ENCODE data around the gene CRACR2B.

Gene CRACR2B

DNA sequence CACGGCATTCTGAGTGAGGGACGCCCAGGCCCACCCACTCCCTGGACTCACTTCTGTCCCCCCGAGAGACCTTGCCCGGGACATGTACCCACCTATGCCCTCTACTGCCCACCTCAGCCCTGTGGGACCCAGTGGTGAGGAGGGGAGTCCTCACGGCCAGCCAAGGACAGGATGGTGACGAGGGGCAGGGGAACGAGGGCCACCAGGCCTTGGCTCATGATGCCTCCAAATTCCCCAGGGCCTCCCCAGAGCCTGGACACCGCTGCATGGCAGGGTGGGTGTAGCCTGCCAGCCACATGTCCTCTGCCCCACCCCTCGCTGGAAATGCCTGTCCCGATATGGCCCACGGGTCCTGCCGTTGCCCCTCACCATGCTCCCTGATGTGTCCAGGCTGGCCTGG is 41.1 kb downstream of the CRACR2B start:
- no peak for DNase-seq (ENCODE audit: low read depth)

DNA sequence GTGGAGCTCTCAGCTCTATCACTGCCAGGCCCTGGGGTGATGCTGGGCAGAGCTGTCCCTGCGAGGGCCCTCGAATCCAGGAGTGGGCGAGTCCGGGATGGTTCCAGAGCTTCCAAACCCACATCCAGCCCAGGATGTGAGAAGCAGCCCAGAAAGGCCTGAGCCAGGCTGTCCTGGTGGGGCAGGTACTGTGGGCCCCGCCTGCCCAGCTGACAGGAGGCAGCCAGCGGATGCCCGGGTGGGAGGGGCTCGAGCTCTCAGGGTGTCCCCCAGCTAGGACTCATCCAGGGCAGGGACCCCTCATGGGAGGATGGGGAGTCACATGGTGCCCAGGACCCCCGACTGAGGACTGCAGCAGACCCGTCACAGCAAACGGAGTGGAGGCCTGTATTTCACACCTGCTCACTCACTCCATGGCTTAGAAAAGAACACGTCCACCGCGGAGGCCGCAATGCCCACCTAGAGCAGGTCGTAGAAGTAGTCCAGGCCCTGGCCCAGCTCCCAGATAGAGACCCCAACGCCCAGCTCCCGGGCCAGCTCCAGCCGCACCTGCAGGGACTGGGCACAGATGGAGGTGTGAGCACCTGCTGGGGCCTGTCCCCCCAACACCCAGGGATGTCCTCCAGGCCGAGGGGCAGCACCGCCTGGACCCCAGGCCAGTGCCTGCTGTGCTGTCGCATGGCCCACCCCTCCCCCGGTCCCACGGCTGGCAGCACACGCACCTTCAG is 41.8 kb downstream of the CRACR2B start:
- DNase-seq (ENCODE audit: low read depth) = no peak

DNA sequence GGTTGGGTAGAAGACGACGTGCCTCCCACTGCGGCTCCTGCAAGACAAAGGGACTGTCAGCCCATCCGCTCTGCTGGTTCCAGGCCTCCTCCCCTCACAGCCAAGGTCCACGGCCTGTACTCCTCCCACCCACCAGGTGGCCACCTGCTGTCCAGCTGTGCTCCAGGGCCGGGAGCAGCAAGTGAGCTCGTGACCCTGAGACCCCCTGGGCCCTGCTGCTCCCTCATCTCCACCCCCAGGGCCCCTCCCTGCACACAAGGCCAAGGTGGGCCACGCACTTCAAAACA is 42.4 kb downstream of the CRACR2B start:
- DNase-seq (ENCODE audit: low read depth) = no peak

DNA sequence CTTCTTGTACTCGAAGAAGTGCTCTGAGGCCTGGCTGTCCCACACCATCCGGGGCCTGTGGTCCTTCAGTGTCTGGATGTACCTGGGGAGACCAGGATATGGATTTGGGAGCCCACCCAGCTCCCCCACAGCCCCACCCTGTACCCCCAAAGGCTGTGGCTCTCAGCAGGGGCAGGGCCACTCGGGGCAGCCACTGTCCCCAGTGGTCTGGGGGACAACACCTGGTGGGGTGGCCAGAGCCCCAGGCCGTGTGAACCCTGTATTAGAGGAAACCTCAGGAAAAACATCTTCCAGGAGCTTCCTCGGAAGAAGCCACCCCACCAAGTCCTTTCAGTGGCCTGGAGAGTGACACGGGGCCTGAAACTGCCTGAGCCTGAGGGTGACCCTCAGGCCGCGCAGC is 42.7 kb downstream of the CRACR2B start:
- no peak for DNase-seq (ENCODE audit: low read depth)

DNA sequence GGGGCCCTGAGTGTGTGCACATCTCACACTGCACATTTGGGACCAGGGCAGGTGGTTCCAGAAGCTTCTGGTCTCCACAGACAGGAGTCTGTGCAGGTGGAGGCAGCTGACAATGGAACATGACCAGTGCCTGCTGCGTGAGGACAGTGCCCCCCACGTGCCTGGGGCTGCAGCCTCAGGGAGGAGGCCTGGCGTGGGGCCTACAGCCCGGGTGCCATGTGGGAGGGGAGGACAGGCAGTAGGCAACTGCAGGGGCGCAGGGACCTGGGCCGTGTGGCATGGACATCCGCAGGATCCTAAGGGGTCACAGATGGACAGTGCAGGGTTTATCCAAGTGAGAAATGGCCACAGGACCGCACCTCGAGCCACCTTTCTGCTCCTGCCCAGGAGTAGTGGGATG is 43.8 kb downstream of the CRACR2B start:
- no peak for DNase-seq (ENCODE audit: low read depth)

DNA sequence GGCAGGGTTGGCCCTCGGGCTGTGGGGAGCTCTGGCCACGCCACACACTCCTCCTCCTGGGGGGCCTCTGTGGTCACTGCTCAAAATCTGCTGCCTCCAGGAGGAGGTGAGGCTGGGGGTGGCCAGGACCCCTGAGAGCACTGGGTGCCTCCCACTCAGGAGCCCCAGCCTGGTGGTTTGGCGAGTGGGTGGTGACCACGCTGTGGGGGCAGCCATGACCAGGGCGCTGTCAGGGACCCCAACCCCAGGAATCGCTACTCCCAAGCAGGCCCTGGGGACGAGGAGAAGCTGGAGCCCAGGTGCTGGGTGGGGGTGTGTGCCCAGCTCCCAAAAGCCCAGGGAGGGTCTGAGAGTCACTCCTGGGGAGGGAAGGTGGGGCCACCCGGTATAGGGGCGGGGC is 45.1 kb downstream of the CRACR2B start:
- no peak for DNase-seq (ENCODE audit: low read depth)

DNA sequence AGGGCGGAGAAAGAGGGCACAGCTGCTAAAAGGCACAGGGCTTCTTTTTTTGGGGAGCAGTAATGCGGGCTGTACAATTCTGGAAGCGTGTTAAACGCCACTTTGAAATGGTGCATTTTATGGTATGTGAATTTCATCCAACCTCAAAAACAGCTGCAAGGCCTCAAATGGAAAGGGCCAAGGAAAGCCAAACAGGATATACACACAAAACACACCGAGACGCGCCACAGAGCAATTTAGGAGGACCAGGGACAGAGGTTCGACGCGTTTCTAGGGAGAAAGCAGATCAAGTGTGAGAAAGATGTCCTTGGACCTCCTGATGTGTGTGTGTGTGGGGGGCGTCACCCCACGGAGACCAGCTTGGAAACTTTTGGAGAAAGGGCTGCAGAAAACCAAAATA is 46.0 kb downstream of the CRACR2B start:
- DNase-seq (ENCODE audit: low read depth) = no peak

DNA sequence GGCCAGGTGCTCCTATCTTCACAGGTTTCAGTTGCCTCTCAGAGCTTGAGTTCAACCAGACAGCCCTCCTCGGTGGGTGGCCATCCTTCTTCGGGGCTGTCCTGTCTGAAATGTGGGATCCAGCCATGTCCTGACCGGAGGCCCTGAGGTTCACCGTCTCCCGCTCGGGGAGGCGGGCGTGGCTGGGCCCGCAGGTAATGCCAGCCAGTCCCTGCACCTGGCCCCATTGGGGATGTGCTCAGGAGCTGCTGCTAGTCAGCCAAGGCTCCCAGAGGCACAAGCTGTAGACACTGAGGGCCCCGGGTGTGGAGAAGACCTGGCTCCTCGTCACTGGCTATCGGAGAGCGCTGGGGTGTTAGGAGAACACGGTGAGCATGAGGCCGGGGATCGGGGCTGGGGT is 47.5 kb downstream of the CRACR2B start:
- DNase-seq (ENCODE audit: low read depth) = no peak

DNA sequence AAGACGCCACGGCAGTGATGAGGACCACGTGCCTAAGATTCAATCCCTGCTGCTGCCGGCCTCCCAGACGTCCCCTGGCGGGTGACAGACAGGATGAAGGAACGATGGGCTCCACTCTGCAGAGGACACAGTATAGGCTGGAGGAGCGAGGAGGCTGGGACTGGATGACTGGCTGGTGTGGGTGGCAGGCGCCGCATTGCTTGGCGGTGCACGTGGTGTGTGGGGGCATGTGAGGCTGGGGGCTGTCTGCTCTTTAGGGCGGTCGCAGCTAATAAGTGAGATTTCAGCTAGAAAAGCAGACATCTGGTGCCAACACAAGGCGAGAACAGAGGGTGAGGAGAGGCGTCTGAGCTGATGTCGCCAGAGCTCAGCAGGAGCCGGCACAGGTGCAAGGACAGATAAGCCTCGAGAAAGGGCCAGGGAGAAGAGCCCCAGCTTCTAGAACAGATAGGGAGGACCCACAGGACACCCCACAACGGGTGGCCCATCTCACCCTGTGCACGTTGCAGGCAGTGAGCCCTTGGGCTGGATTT is 48.1 kb downstream of the CRACR2B start:
- no peak for DNase-seq (ENCODE audit: low read depth)

DNA sequence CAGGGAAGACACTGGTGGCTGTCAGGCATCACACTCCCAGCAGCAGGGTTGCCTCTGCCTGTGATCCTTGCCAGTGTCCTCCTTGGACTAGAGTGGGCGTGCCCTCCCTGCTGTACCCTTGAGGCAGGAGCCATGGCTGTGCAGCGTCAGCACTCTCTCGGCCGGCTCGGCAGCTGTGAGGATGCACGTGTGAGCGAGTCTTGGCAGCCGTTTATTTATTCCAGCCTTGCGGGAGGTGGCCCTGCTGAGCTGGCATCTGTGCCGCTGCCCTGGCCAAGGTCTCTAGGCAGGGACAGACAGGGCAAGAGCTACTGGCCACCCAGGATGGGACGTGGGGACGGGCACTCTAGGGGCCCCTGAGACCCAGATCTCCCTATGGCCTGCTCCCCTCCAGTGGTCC is 48.8 kb downstream of the CRACR2B start:
- no peak for DNase-seq (ENCODE audit: low read depth)

DNA sequence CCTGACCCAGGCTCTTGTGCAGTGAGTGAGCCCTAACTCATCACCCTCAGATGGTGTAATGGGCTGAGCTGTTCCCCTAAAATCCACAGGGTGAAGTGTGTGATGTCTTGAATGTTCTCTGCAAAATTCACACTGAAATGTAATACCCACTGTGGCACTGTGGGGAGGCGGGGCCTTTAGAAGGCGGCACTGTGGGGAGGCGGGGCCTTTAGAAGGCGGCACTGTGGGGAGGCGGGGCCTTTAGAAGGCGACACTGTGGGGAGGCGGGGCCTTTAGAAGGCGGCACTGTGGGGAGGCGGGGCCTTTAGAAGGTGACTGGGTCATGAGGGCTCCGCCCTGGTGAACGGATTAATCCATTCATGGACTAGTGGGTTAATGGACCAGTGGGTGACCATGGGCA is 49.8 kb downstream of the CRACR2B start:
- no peak for DNase-seq (ENCODE audit: low read depth)

DNA sequence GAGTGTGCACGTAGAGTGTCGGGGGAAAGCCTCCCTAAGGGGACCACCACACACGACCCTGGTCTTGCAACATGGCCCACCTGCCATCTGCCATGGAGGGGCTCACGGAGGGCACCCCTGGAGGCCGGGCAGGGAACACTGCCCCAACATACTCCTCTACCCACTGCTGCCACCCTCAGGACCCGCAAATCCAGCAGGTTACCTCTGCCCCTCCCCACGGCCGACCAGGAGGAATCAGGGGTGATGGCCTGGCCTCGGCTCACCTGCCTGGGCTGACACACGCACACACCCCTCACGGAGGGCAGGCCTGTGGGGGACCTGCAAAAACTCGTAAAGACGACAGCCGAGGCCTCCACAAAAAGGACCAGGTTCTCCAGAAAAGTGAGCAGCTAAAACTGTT is 52.7 kb downstream of the CRACR2B start:
- DNase-seq (ENCODE audit: low read depth) = no peak

Measured in GM04503 (cell line).